Activated CD8-positive, alpha-beta memory T cell treated with anti-CD3 and anti-CD28 coated beads for 4 hours (primary cell): ENCODE measurements around the gene PLEKHG4B.
"Not testable (repeated sequence)": the region's sequence is repeated elsewhere in the genome, so short reads cannot be mapped to it uniquely, and the experiment has no call there.

Experiments used
- DNase-seq, 2 donors: peaks; one replicate each; pipeline ENCODE4 v3.0.0-alpha.2; 2020; ENCODE audit warnings: low read depth in 2 of 2

Gene PLEKHG4B

GRCh38 chr5:187042-187431, 95.1 kb downstream of the PLEKHG4B start:
- no peak for DNase-seq

DNA sequence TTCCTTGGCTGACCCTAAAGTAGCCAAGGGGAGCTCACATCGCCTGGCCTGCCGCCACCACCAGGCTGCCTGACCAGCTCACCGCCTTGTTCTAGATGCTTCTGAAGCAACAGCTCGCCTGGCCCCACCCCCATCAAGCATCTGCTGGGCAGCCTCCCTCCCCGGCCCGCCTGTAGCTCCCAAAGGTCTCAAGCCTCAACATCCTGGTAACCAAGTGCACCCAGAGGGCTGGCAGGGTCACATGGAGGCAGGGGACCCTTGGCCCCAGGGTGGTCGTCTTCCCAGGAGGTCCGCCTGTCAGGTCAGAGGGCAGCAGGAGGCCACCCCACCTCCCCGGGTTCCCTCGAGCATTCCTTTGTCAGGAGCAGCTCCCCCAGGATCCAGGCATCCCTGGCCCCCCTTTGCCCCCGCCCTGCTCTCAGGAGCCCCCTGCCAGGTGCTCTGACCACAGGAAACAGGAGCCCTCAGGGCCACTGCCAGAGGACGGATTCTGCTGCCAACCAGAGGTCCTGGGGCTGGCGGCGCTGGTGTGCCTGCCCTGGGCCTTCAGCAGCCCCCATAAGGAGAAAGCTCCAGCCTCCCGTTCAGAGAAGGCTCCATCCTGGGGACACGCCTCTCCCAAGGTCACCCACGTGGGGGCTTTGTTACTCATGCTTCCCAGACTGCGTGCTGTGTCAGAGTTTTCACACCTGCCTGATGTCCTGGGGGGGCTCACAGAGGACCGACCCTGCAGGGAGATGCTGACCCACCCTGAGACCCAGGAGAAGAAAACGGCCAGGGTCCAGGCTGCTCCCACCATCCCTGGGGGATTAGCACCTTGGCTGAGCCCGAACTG, 95.9 kb downstream of the PLEKHG4B start:
- no peak for DNase-seq

DNA sequence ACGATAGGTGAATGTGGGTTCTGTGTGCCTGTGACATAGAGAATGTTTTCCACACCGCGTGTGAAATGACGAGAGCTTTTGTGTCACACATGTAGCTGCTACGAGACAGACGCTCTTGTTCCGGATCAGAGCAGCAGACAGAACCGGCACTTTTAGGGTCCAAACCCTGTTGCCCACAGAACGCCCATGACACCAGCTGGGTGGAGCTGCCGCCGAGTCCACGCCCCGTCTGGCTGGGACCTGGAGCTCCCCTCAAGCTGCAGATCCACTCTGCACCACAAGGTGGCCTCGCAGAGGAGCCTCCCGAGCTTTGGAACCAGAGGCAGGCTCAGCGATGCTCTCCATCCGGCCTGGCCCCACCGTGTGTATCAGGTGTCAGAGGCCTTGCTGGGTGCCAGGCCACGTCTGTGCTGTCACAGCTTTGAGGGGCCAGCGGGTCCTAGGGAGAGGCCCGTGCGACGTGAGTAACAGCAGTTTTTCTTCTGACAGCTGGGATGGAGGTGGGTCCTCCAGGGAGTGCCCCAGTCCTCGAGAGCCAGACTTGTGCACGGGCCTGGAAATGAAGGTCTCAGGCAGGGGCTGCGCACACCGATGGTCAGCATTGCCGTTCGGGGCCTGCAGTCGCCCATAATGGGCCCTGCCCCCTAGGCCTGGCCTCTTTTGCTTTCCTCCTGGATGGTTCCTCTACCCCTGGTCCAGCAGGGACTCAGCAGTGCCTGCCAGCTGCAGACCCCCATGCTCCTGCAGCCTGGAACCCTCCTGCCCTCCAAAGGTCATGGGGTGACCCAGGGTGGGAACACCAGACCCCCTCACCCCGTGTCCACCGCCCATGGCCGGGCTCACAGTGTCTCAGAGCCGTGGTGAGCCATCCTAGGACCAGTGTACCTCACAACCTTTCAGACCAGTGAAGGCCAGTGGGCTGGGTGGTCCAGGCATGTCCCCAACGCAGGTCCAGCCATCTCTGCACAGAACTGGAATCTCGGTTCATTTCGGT, 96.8 kb downstream of the PLEKHG4B start:
- DNase-seq: peak; percentile 64 to 67

DNA sequence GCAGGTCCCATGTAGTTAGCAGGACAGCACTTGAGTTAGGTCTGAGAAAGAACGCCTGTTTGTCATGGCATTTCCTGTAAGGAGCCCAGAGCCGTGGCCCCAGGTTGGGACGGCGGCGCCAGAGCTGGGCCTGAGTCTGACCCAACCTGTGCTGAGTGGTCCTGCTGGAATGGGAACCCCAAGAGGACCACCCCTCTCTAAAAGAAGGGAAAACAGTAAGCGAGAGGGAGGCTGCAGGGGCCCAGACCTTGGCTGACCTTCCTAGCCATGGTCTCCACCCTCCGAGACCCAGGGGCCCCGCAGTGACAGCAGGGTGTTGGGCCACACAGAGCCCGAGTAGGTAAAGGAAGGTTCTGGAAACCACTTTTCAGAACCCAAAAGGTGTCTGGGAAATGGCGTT, 97.5 kb downstream of the PLEKHG4B start:
- DNase-seq: no peak

- no peak for DNase-seq
These were observed 98.0 kb downstream of the PLEKHG4B start for GRCh38 chr5:189976-190365.

DNA sequence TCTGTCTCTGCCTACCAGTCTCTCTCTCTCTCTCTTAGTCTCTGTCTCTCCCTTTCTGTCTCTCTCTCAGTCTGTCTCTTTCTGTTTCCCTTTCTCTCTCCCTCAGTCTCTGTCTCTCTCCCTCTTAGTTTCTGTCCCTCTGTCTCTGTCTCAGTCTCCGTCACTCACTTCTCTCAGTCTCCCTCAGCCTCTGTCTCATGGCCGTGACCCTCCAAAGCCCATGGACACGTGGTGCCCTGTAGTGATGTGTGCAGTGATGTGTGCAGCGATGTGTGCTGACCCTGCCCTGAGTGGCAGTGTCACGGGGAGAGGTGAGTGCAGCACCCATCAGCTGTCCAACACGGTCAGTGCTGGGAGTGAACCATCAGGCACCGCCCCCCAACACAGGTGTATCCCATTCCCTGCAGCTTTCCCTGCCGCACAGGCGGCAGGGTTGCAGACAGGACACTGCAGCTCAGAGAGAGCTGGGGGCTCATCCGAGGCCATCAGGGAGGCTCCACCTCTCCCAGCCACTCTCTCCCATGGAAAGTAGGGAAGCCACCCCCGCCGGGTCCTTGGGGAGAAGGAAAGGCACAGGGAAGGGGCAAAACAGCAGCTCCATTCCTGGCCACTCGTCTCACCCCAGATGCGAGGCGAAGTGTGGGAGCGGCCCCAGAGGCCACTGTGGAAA, 98.5 kb downstream of the PLEKHG4B start:
- no peak for DNase-seq

DNA sequence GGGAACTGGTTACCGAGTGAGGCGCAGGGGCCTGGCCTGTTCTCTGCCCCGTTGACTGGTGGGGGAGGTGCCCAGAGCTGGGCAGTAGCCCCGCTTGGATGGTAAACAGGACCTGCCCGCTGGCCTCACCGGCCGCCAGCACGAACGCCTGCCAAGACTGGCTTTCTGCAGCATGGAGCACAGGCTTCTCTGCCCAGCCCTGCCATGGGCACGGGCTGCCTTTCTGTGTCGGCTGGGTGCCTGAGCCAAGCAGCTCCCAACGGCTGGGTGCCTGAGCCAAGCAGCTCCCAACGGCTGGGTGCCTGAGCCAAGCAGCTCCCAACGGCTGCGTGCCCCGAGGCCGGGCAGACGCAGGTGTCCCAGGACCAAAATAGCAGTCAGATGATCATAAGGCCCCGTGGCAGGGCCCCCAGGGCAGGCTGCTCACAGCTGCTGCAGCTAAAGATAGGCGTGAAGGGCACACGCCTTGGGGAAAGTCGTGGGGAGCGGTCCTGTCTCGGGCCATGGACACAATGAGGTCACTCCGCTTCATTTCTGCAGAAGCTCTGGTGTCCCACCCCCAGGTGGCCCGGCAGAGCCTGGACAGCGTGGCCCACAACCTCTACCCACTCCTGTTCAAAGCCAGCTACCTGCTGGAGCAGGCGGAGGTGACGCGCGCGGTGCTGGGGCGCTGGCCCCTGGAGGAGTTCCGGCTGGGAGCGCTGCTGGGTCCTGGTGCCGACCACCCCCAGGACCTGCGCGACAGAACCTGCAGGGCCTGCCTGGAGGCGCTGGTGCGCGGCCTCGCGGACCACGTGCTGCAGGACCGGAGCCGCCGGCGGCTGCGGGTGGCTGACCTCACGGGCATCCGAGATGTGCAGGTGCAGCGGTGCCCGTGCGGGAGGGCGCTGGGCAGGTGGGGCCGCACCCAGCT, 99.3 kb downstream of the PLEKHG4B start, which contains the start of gene LRRC14B:
TSS of gene LRRC14B (plus strand) at position 460 of the 913 bp plus-strand sequence. CDS start at position 504, 44 bp downstream.
- DNase-seq: no peak

GRCh38 chr5:191949-192690, 100.2 kb downstream of the PLEKHG4B start:
- no peak for DNase-seq

DNA sequence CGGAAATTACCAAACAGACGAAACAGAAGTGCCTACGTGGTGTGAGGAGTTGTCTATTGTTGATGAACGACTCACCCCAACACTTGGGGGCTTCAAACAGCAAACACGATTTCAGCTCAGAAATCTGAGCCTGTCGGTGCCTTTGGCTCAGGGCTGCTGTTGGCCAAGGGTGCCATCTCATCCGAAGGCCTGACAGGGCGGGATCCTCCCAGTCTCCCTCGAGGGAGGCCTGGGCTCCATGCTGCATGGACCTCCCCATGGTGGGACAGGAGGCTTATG, 100.7 kb downstream of the PLEKHG4B start:
- DNase-seq: no peak

- no peak for DNase-seq
These were observed 101.2 kb downstream of the PLEKHG4B start for GRCh38 chr5:192970-193831.

DNA sequence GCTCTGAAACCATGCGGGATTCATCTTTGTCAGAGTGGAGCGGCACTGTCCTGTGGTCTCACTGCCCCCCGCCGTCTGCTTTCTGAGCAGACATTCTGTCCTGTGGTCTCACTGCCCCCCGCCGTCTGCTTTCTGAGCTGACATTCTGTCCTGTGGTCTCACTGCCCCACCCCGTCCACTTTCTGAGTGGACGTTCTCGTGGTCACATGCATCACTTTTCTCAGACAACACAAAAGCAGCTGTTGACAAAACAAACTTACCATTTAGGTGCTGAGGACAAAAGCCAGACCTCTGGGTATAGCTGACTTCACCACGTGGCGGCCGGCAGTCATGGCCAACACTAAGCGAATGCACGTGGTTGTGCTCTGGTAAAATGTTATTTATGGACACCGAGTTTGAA, 102.1 kb downstream of the PLEKHG4B start:
- DNase-seq: no peak

DNA sequence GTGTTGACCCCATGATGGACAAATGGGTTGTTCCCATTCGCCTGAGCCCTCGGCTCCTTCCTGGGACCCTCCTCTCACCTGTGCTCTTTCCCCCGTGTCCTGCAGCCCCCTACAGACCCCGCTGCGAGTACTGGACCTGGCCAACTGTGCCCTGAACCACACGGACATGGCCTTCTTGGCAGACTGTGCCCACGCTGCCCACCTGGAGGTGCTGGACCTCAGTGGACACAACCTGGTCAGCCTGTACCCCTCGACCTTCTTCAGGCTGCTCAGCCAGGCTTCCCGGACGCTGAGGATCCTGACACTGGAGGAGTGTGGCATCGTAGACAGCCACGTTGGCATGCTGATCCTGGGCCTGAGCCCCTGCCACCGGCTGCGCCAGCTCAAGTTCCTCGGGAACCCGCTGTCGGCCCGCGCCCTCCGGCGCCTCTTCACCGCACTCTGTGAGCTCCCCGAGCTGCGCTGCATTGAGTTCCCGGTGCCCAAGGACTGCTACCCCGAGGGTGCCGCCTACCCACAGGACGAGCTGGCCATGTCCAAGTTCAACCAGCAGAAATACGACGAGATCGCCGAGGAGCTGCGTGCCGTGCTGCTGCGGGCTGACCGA, 102.7 kb downstream of the PLEKHG4B start:
- DNase-seq: no peak

- no peak for DNase-seq
These were observed 103.6 kb downstream of the PLEKHG4B start for GRCh38 chr5:195401-196160.

- DNase-seq: no peak
These were observed 104.4 kb downstream of the PLEKHG4B start for GRCh38 chr5:196350-196749.

DNA sequence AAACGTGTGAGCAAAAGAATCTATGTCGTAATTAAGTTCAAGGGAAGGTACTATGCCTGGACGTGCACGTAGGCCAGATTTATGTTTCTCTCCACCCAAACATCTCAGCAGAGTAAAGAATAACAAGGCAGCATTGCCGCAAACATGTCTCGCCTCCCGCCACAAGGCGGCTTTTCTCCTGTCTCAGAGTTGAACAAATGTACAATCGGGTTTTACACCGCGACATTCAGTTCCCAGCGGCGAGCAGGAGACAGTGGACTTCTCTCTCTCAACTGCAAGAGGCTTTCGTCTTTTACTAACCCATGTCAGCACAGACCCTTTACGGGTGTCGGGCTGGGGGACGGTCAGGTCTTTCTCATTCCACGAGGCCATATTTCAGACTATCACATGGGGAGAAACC, 105.1 kb downstream of the PLEKHG4B start:
- not testable (repeated sequence) for DNase-seq

DNA sequence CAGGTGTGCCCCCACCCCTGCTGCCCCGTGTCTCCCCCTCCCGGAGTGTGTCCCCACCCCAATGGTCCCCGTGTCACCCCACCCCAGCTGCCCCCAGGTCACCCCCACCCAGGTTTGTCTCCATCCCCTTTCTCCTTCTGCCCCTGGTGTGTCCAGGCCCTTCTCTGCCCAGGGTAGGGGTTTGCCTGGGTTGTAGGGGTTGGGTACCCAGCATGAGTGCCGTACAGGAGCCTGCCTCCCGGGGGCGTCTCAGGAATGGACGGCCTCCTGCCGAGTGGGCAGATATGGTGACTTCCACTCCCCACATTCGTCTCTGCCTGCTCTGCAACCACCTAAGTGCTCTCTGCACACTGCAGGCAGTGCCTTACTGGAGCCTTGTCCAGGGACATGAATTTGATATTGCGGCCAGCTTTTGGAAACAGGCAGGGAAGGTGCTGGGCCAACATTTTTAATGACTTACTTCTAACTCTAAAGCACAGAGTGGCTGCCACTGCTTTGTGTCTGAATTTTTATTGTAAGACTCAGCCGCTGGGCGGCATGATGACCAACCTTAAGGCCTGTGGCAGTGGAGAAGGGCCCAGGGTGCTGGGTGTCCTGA, 106.0 kb downstream of the PLEKHG4B start:
- DNase-seq: no peak

DNA sequence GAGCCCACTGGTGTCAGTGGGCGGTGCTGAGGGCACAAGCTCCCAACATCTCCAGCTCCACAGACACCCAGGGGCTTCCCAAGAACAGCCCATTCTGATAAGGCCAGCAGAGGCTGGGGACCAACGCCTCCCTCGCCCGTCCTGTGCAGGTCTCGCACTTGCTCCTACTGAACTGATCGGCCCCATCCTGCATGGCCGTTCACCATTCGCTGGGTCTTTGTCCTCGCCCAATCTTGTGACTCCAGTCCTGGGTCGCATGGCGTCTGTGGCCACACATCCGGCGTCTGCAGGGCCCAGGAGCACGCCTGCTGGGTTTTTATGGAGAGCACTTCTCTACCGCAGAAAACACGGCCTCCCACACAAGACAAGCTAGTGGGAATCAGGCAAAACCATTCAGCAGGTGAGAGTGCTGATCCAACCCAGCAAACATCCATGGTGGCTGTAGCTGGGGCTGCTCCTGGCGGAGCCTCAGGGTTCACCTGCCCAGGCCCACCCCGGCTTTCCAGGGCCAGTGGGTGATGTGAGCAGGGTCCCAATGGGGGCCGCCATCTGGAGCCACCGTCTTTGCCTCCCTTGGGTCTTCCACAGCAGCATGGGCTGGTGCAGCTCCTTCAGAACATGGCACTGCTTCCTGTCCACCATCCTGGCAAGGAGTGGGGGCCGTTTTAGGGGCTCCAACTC, 106.7 kb downstream of the PLEKHG4B start:
- DNase-seq: no peak
